H1 (cell line): ENCODE measurements around the gene MYLK2. TPM values are rescaled to one million over a fixed set of nuclear protein-coding genes. Genes with fewer than 3 reads are reported as not detected.

ENCODE experiments used
- CTCF ChIA-PET: fragments of 300-600 bp; sonication (Branson Sonifier 250); formaldehyde crosslinking; loops from one replicate; lab custom pipeline; 2021; ENCODE audit not compliant: partially characterized antibody; lab: Charles Lee
- POLR2A ChIA-PET: fragments of 300-600 bp; sonication (Branson Sonifier 250); formaldehyde crosslinking; loops from one replicate; lab custom pipeline; 2021; ENCODE audit warnings: inconsistent platforms; ENCODE audit not compliant: partially characterized antibody; lab: Charles Lee
- DNase-seq, 2 experiments: peaks; one replicate each; pipeline versions ENCODE4 v3.0.0 to v3.0.0-alpha.2; 2010 to 2022; ENCODE audit warnings: low spot score in 2 of 2, low read depth in 1 of 2, mixed read lengths in 1 of 2
- FAIRE-seq: peaks from 2 replicates; lab custom pipeline; 2011; peaks lifted over from hg19 to GRCh38; lab: Jason Lieb, UNC
- H2AFZ ChIP-seq: 2 replicates; pipeline ENCODE4 v1.8.1; 2012; ENCODE audit warnings: low read length, inconsistent platforms
- H2AK5ac ChIP-seq: 2 replicates; pipeline ENCODE4 v1.6.1; 2013; ENCODE audit warnings: low read depth, low read length
- H2BK120ac ChIP-seq: replicated peaks from 2 replicates; pipeline ENCODE3; 2013; ENCODE audit warnings: low read depth, low read length, inconsistent platforms
- H2BK12ac ChIP-seq: 2 replicates; pipeline ENCODE4 v1.6.1; 2013; ENCODE audit warnings: low read depth, low read length
- H2BK15ac ChIP-seq: 2 replicates; pipeline ENCODE4 v1.6.1; 2013; ENCODE audit warnings: low read length
- H2BK20ac ChIP-seq: 2 replicates; pipeline ENCODE4 v1.6.1; 2013; ENCODE audit warnings: low read length
- H2BK5ac ChIP-seq: 2 replicates; pipeline ENCODE4 v1.6.1; 2013; ENCODE audit warnings: low read depth, low read length
- H3K14ac ChIP-seq: 2 replicates; pipeline ENCODE4 v1.6.1; 2013; ENCODE audit warnings: inconsistent platforms; ENCODE audit not compliant: insufficient read length
- H3K18ac ChIP-seq: 2 replicates; pipeline ENCODE4 v1.6.1; 2013; ENCODE audit warnings: low read length; ENCODE audit errors: extremely low read depth
- H3K23ac ChIP-seq: 2 replicates; pipeline ENCODE4 v1.6.1; 2013; ENCODE audit warnings: inconsistent platforms; ENCODE audit not compliant: insufficient read length
- H3K23me2 ChIP-seq: 2 replicates; pipeline ENCODE4 v1.6.1; 2013; ENCODE audit warnings: low read depth, low read length
- H3K27ac ChIP-seq: 2 replicates; pipeline ENCODE4 v1.6.1; 2011; ENCODE audit warnings: low read depth, low read length, inconsistent platforms
- H3K27me3 ChIP-seq, 4 experiments: replicated peaks in 1 of 4; 1 replicate in 1 of 4; 2 replicates in 3 of 4; pipeline versions ENCODE4 v1.6.1 to v1.8.1; 2011 to 2013; ENCODE audit warnings: low read length in 3 of 4, mild to moderate bottlenecking in 3 of 4, inconsistent platforms in 2 of 4, mixed read lengths in 2 of 4, moderate library complexity in 1 of 4; ENCODE audit not compliant: control insufficient read depth in 3 of 4, insufficient read depth in 3 of 4; ENCODE audit errors: extremely low read depth in 1 of 4
- H3K36me3 ChIP-seq, 4 experiments: 2 replicates each; pipeline versions ENCODE4 v1.6.1 to v1.8.1; 2011 to 2013; ENCODE audit warnings: mild to moderate bottlenecking in 4 of 4, low read length in 3 of 4, moderate library complexity in 2 of 4, control low read depth in 1 of 4, inconsistent platforms in 1 of 4; ENCODE audit not compliant: insufficient read depth in 4 of 4, control insufficient read depth in 2 of 4
- H3K4ac ChIP-seq: replicated peaks from 2 replicates; pipeline ENCODE3; 2013; ENCODE audit warnings: low read length, low read depth, mixed read lengths, inconsistent platforms; ENCODE audit not compliant: insufficient read length
- H3K4me1 ChIP-seq, 4 experiments: replicated peaks in 1 of 4; 1 replicate in 1 of 4; 2 replicates in 3 of 4; pipeline versions ENCODE4 v1.6.1 to v1.8.1; 2011 to 2013; ENCODE audit warnings: low read length in 3 of 4, inconsistent platforms in 2 of 4, mixed read lengths in 1 of 4; ENCODE audit not compliant: insufficient read depth in 4 of 4, control insufficient read depth in 3 of 4
- H3K4me2 ChIP-seq, 2 experiments: 2 replicates each; pipeline versions ENCODE4 v1.6.1 to v1.8.1; 2011 to 2013; ENCODE audit warnings: low read depth in 2 of 2, low read length in 2 of 2, control low read depth in 1 of 2, inconsistent platforms in 1 of 2, mild to moderate bottlenecking in 1 of 2; ENCODE audit not compliant: insufficient read depth in 1 of 2
- H3K4me3 ChIP-seq, 4 experiments: fragments of 200-600, 300-600 bp in 1 of 4; sonication (generic), shearing (Covaris generic), sonication (Bioruptor Twin) in 1 of 4; 2 replicates each; pipeline versions ENCODE4 v1.5.1 to v1.8.1; 2011 to 2016; ENCODE audit warnings: low read length in 4 of 4, low read depth in 3 of 4, control low read depth in 2 of 4, inconsistent platforms in 2 of 4, mild to moderate bottlenecking in 2 of 4, mixed read lengths in 1 of 4, moderate library complexity in 1 of 4; ENCODE audit not compliant: insufficient read depth in 2 of 4; ENCODE audit errors: extremely low read depth in 1 of 4
- H3K56ac ChIP-seq: replicated peaks from 2 replicates; pipeline ENCODE3; 2013; ENCODE audit warnings: low read depth, mild to moderate bottlenecking, mixed read lengths, low read length, inconsistent platforms; ENCODE audit not compliant: insufficient read length
- H3K79me1 ChIP-seq: 2 replicates; pipeline ENCODE4 v1.6.1; 2013; ENCODE audit warnings: low read depth, low read length, control low read depth
- H3K79me2 ChIP-seq, 2 experiments: 2 replicates each; pipeline versions ENCODE4 v1.6.1 to v1.8.1; 2012 to 2013; ENCODE audit warnings: low read length in 2 of 2, mild to moderate bottlenecking in 2 of 2, inconsistent platforms in 1 of 2; ENCODE audit not compliant: insufficient read depth in 2 of 2, control insufficient read depth in 1 of 2
- H3K9ac ChIP-seq, 4 experiments: replicated peaks in 1 of 4; 1 replicate in 1 of 4; 2 replicates in 3 of 4; pipeline versions ENCODE4 v1.6.1 to v1.8.1; 2011 to 2013; ENCODE audit warnings: low read depth in 3 of 4, low read length in 3 of 4, control low read depth in 2 of 4, mild to moderate bottlenecking in 2 of 4, moderate library complexity in 2 of 4, inconsistent platforms in 1 of 4; ENCODE audit errors: extremely low read depth in 1 of 4
- H3K9me3 ChIP-seq, 2 experiments: 2 replicates each; pipeline versions ENCODE4 v1.6.1 to v1.8.1; 2012 to 2013; ENCODE audit warnings: mild to moderate bottlenecking in 2 of 2, moderate library complexity in 2 of 2, control low read depth in 1 of 2, inconsistent platforms in 1 of 2, low read depth in 1 of 2, low read length in 1 of 2, mixed read lengths in 1 of 2; ENCODE audit not compliant: insufficient read depth in 2 of 2
- H4K20me1 ChIP-seq, 2 experiments: replicated peaks in 1 of 2; 2 replicates each; pipeline versions ENCODE3 to v1.8.1; 2011 to 2013; ENCODE audit warnings: inconsistent platforms in 2 of 2, low read length in 2 of 2, mild to moderate bottlenecking in 1 of 2; ENCODE audit not compliant: insufficient read depth in 2 of 2, control insufficient read depth in 1 of 2
- H4K5ac ChIP-seq: 2 replicates; pipeline ENCODE4 v1.6.1; 2013; ENCODE audit warnings: low read length, low read depth, mixed read lengths, inconsistent platforms; ENCODE audit not compliant: insufficient read length
- H4K8ac ChIP-seq: 2 replicates; pipeline ENCODE4 v1.8.0; 2013; ENCODE audit warnings: mild to moderate bottlenecking, moderate library complexity, low read length, inconsistent platforms; ENCODE audit not compliant: insufficient read depth; ENCODE audit errors: extremely low read depth
- H4K91ac ChIP-seq: replicated peaks from 2 replicates; pipeline ENCODE3; 2013; ENCODE audit warnings: low read length, mixed read lengths, inconsistent platforms; ENCODE audit not compliant: insufficient read length
- ATF2 ChIP-seq: IDR thresholded peaks from 2 replicates; pipeline ENCODE4 v1.6.1; 2012; ENCODE audit warnings: low read length, inconsistent platforms
- CTCF ChIP-seq, 3 experiments: IDR thresholded peaks; 1 replicate in 2 of 3; 2 replicates in 1 of 3; pipeline versions ENCODE4 v1.5.1 to v1.6.1; 2011; ENCODE audit warnings: low read length in 3 of 3, mild to moderate bottlenecking in 3 of 3, inconsistent platforms in 2 of 3, low read depth in 1 of 3, moderate library complexity in 1 of 3; ENCODE audit not compliant: insufficient read depth in 1 of 3; ENCODE audit errors: control extremely low read depth in 1 of 3
- E2F6 ChIP-seq: IDR thresholded peaks from 2 replicates; pipeline ENCODE4 v1.6.1; 2012; ENCODE audit warnings: inconsistent platforms
- JUND ChIP-seq: IDR thresholded peaks from 2 replicates; pipeline ENCODE4 v1.6.1; 2011; ENCODE audit warnings: mild to moderate bottlenecking, improper control_type of control experiment, low read length
- KDM5A ChIP-seq: fragments of 200-600 bp; IDR thresholded peaks from 2 replicates; pipeline ENCODE4 v1.7.1; 2012; ENCODE audit warnings: mild to moderate bottlenecking, low read length, inconsistent platforms, mixed read lengths
- RFX5 ChIP-seq: IDR thresholded peaks from 2 replicates; pipeline ENCODE4 v1.6.1; 2011; ENCODE audit warnings: low read depth, low read length, improper control_type of control experiment, borderline replicate concordance
- SIRT6 ChIP-seq: IDR thresholded peaks from one replicate; pipeline ENCODE4 v1.7.1; 2012; ENCODE audit warnings: low read length, inconsistent platforms
- SUZ12 ChIP-seq: fragments of 200-600 bp; sonication (generic); IDR thresholded peaks from 2 replicates; pipeline ENCODE4 v1.6.1; 2012; ENCODE audit warnings: mild to moderate bottlenecking, inconsistent platforms, low read length, moderate library complexity, mixed read lengths
- TAF1 ChIP-seq: IDR thresholded peaks from 2 replicates; pipeline ENCODE4 v1.6.1; 2011; ENCODE audit warnings: mild to moderate bottlenecking, low read depth, low read length
- ZNF274 ChIP-seq: IDR thresholded peaks from 2 replicates; pipeline ENCODE4 v1.7.0; 2012; ENCODE audit warnings: low read length, borderline replicate concordance; ENCODE audit errors: extremely low read depth
- WGBS, 2 experiments: shearing (Covaris generic) in 1 of 2; methylation state at CpG; one replicate each; pipeline versions ENCODE4 v1.1.6 to v1.1.7; 2013 to 2015; ENCODE audit warnings: low lambda C conversion rate in 2 of 2, mixed read lengths in 2 of 2, inconsistent platforms in 1 of 2, low coverage in 1 of 2, missing lambda C conversion rate in 1 of 2; ENCODE audit not compliant: insufficient replicate concordance in 2 of 2, insufficient coverage in 1 of 2, insufficient read length in 1 of 2; ENCODE audit errors: extremely low coverage in 1 of 2, missing lambda C conversion rate in 1 of 2; 5-methylcytosine and 5-hydroxymethylcytosine counted together
- polyA plus RNA-seq, 7 experiments: library from polyadenylated mRNA; depleted of rRNA in 3 of 7; stranded (reverse) in 5 of 7; unstranded in 2 of 7; fragments of >200 nt in 5 of 7; fragments of 200-250 nt in 2 of 7; gene quantifications; 1 replicate in 5 of 7; 2 replicates in 1 of 7; 4 replicates in 1 of 7; pipeline versions ENCODE4 v1.2.1 to v1.2.3, GENCODE V29; 2011 to 2013; ENCODE audit warnings: missing spikeins in 2 of 7, mixed read lengths in 2 of 7
- total RNA-seq: library from RNA; stranded (reverse); fragmentation: NEBNext Ultra II Directional; extraction: Animal tissue kit (Norgen Biotek cat#: 25700); gene quantifications from 2 replicates; pipeline ENCODE4 v1.2.1, GENCODE V29; 2021

The MYLK2 gene
- total and polyA plus RNA-seq, 2 of the 8 experiments (the other 6 are each of a cell fraction or from before 2014, with no cell fraction given) = 0.22 to 0.26 TPM

- no peak overlapping the region for H3K4me3 ChIP-seq
- H4K91ac ChIP-seq = no peak overlapping the region
- no peak overlapping the region for H3K4ac ChIP-seq
- no peak overlapping the region for H2BK120ac ChIP-seq
- H3K27ac ChIP-seq = no peak overlapping the region
- no peak overlapping the region for H4K5ac ChIP-seq
- DNase-seq = no peak
- H4K8ac ChIP-seq = no peak overlapping the region
- no peak overlapping the region for H3K56ac ChIP-seq
- H3K79me1 ChIP-seq = no peaks in the 10 kb centered on the region
- no peaks in the 10 kb centered on the region for H3K79me2 ChIP-seq
- H3K23me2 ChIP-seq = no peaks in the 10 kb centered on the region
- no peak overlapping the region for H2BK12ac ChIP-seq
- H3K4me2 ChIP-seq = no peak overlapping the region
- no peaks in the 10 kb centered on the region for H3K27me3 ChIP-seq
- POLR2A ChIA-PET = no interaction called here
- CTCF ChIA-PET = interaction anchor here (1.2 to 1.3 kb wide), 2 partner anchors 14 to 37 kb away, joined by 4 to 8 read pairs; no protein-coding TSS in a partner anchor
- H3K14ac ChIP-seq = no peak overlapping the region
- WGBS, 2 experiments = 74% methylated on average over 3 of the region's 3 CpGs; no CpG with 5 or more reads in 1 of the 2 experiments
- no peak overlapping the region for H2AK5ac ChIP-seq
- H3K9ac ChIP-seq = no peak overlapping the region
- no peak overlapping the region for H3K18ac ChIP-seq
- H3K36me3 ChIP-seq = peaks cover 0 to 5% (median 0%) of the 10 kb centered on the region in 4 experiments; a peak in 2 of 8 replicates
- no peak overlapping the region for H2AFZ ChIP-seq
- no peak overlapping the region for H2BK20ac ChIP-seq
- no peak overlapping the region for H2BK15ac ChIP-seq
- no peak overlapping the region for H3K23ac ChIP-seq
- FAIRE-seq = no peak
- H3K4me1 ChIP-seq = no peaks in the 10 kb centered on the region
- H3K9me3 ChIP-seq = no peaks in the 10 kb centered on the region
- TF ChIP-seq ATF2 (no peak), SIRT6 (no peak), TAF1 (no peak), E2F6 (no peak), ZNF274 (no peak), KDM5A (no peak), JUND (no peak), SUZ12 (no peak), RFX5 (no peak), CTCF (IDR thresholded peaks at IDR 0.05; ENCODE audit: control extremely low read depth in 1 of 3, insufficient read depth in 1 of 3, low read depth in 1 of 3, low read length in 3 of 3) (no peak)
- no peak overlapping the region for H2BK5ac ChIP-seq
- H4K20me1 ChIP-seq = no peaks in the 10 kb centered on the region
Observed at GRCh38 chr20:31809661-31810060, 9.5 kb upstream of the MYLK2 start.
